Ishikawa (cell line): Measurements from ENCODE around the gene PDGFC.
A peak's percentile ranks its signal among the peaks of the same experiment; 100 is the strongest.

Experiments
- CEBPB ChIP-seq: IDR thresholded peaks from 2 replicates; pipeline ENCODE4 v1.6.1; 2012
- CREB1 ChIP-seq: IDR thresholded peaks from 2 replicates; pipeline ENCODE4 v1.6.1; 2012; ENCODE audit warnings: low read depth
- EGR1 ChIP-seq: IDR thresholded peaks from 2 replicates; pipeline ENCODE4 v1.6.1; 2012
- EP300 ChIP-seq: IDR thresholded peaks from 2 replicates; pipeline ENCODE4 v1.6.1; 2012; ENCODE audit warnings: borderline replicate concordance
- FOXM1 ChIP-seq: IDR thresholded peaks from 2 replicates; pipeline ENCODE4 v1.6.1; 2012; ENCODE audit warnings: low read depth, borderline replicate concordance
- MAX ChIP-seq: IDR thresholded peaks from 2 replicates; pipeline ENCODE4 v1.6.1; 2012
- NFIC ChIP-seq: IDR thresholded peaks from 2 replicates; pipeline ENCODE4 v1.6.1; 2012
- RAD21 ChIP-seq: IDR thresholded peaks from 2 replicates; pipeline ENCODE4 v1.6.1; 2012; ENCODE audit warnings: low read depth
- TAF1 ChIP-seq: IDR thresholded peaks from 2 replicates; pipeline ENCODE4 v1.6.1; 2012; ENCODE audit warnings: low read depth, mild to moderate bottlenecking
- TCF12 ChIP-seq: IDR thresholded peaks from 2 replicates; pipeline ENCODE4 v1.6.1; 2012; ENCODE audit warnings: low read depth
- TEAD4 ChIP-seq: IDR thresholded peaks from 2 replicates; pipeline ENCODE4 v1.6.1; 2012
- YY1 ChIP-seq: IDR thresholded peaks from 2 replicates; pipeline ENCODE4 v1.6.1; 2012; ENCODE audit warnings: low read depth
- ZBTB7A ChIP-seq: IDR thresholded peaks from 2 replicates; pipeline ENCODE4 v1.6.1; 2012; ENCODE audit warnings: low read depth
- TF ChIP-seq, protein P1 (sequence below): IDR thresholded peaks from 2 replicates; pipeline ENCODE4 v1.6.1; 2012; ENCODE audit warnings: low read depth, mild to moderate bottlenecking
- TF ChIP-seq, protein P2 (sequence below): IDR thresholded peaks from 2 replicates; pipeline ENCODE4 v1.6.1; 2012

PDGFC gene

DNA sequence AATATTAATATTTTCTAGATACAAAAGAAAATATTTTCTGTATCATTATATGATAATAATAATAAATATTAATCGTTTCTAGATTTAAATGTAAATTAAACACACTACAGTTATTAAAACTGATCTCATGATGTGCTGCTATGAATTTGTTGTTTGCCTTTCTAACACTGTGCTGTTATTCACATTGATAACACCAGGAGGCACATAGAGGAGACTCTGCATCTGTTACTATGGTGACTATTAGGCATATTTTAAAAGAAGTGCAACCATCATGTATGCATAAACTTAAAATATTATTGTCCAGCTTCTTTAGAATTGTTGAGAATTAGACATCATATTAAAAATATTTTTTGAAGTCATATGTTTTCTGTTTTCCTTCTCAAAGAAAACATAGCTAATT is 11.8 kb upstream of the PDGFC start:
- peak; percentile 52 for TF ChIP-seq RAD21
- TF ChIP-seq MAX, result no peak

GRCh38 chr4:156981262-156981769 is 9.7 kb upstream of the PDGFC start:
- TF ChIP-seq TCF12, result no peak
- TF ChIP-seq FOXM1, result no peak
- no peak for TF ChIP-seq CEBPB

DNA sequence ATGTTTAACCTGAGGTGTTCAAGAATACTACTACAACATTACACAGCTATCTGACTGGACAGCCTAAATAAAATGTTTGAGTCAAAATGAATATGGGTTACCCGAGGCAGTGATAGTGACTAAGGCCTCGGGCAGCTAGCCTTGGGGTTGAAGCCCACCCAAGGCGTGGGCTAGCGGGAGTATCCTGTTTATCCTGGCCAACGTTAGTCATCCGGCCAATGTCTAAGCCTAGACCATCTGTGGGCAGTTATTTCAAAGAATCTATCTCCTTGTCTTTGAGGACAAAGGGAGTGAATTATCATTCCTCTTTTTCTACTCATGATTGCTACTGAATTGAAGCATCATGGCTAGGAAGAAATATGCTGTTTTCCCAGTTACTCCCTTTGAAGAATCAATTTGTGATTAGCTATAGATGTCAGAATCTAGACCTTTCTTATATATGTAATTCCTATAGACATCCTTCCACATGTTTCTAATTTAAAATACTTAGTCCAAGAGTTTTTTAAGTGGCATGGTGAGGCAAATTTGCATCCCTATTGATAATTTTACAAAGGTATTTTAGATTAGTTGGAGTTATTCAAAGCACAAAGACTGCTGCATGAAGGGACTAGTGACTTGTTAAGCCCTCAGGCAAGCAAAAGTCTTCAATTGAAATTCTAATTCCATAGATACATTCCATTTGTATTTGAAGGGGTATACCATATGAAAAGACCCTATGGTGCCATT is 6.0 kb upstream of the PDGFC start:
- TF ChIP-seq TAF1 (no peak), TEAD4 (no peak), FOXM1 (no peak), YY1 (no peak), TCF12 (no peak)
- TF ChIP-seq, protein P1, sequence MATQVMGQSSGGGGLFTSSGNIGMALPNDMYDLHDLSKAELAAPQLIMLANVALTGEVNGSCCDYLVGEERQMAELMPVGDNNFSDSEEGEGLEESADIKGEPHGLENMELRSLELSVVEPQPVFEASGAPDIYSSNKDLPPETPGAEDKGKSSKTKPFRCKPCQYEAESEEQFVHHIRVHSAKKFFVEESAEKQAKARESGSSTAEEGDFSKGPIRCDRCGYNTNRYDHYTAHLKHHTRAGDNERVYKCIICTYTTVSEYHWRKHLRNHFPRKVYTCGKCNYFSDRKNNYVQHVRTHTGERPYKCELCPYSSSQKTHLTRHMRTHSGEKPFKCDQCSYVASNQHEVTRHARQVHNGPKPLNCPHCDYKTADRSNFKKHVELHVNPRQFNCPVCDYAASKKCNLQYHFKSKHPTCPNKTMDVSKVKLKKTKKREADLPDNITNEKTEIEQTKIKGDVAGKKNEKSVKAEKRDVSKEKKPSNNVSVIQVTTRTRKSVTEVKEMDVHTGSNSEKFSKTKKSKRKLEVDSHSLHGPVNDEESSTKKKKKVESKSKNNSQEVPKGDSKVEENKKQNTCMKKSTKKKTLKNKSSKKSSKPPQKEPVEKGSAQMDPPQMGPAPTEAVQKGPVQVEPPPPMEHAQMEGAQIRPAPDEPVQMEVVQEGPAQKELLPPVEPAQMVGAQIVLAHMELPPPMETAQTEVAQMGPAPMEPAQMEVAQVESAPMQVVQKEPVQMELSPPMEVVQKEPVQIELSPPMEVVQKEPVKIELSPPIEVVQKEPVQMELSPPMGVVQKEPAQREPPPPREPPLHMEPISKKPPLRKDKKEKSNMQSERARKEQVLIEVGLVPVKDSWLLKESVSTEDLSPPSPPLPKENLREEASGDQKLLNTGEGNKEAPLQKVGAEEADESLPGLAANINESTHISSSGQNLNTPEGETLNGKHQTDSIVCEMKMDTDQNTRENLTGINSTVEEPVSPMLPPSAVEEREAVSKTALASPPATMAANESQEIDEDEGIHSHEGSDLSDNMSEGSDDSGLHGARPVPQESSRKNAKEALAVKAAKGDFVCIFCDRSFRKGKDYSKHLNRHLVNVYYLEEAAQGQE, result no peak

GRCh38 chr4:156976147-156976546 is 4.5 kb upstream of the PDGFC start:
- TF ChIP-seq YY1 (no peak), CEBPB (no peak), EP300 (no peak), TAF1 (no peak), CREB1 (no peak), MAX (no peak), NFIC (0 out of 2 replicates have a peak, but pooled peaks have one; percentile 16), TCF12 (no peak), RAD21 (no peak), TEAD4 (peak; percentile 72), EGR1 (no peak), FOXM1 (no peak), ZBTB7A (no peak)
- TF ChIP-seq, protein P2, sequence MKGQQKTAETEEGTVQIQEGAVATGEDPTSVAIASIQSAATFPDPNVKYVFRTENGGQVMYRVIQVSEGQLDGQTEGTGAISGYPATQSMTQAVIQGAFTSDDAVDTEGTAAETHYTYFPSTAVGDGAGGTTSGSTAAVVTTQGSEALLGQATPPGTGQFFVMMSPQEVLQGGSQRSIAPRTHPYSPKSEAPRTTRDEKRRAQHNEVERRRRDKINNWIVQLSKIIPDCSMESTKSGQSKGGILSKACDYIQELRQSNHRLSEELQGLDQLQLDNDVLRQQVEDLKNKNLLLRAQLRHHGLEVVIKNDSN, result no peak
- TF ChIP-seq, protein P1, result no peak

- TF ChIP-seq ZBTB7A, result no peak
- TF ChIP-seq FOXM1, result no peak
- no peak for TF ChIP-seq RAD21
- no peak for TF ChIP-seq CREB1
- TF ChIP-seq YY1, result no peak
Observed at GRCh38 chr4:156975686-156976085, 4.1 kb upstream of the PDGFC start.

DNA sequence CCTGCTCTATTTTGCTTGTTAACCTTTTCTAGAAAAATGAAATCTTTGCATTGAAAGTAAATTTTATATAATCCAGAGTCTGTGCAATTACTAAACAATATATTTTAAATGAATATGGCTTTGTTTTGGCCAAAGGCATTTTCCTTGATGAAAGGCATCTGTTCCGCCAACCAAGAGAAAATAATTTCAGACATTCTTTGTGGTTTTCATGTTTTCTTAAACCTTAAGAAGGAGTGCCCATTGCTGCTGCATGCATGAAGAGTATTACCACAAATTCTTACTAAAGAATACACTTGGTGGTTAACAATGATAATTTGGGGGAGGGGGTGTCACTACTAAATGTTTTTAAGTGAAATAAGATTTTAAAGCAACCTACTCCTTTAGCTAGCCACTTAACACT is 2.7 kb upstream of the PDGFC start:
- TF ChIP-seq CEBPB, result no peak
- TF ChIP-seq TCF12, result no peak
- TF ChIP-seq EGR1, result no peak
- no peak for TF ChIP-seq MAX
- no peak for TF ChIP-seq TAF1
- TF ChIP-seq, protein P2, result no peak
- TF ChIP-seq YY1, result no peak
- TF ChIP-seq TEAD4, result no peak
- no peak for TF ChIP-seq FOXM1
- TF ChIP-seq NFIC, result no peak
- TF ChIP-seq ZBTB7A, result no peak
- no peak for TF ChIP-seq EP300
- no peak for TF ChIP-seq RAD21
- TF ChIP-seq CREB1, result no peak
- TF ChIP-seq, protein P1, result no peak
